HEK293 (cell line): ENCODE data around the gene PNMA6F.

ENCODE experiments used
- HOXA7 ChIP-seq: sonication (generic); formaldehyde crosslinking; IDR thresholded peaks from 2 replicates; pipeline ENCODE4 v1.8.1; 2022; ENCODE audit warnings: missing genetic modification reagents, borderline replicate concordance
- HOXC10 ChIP-seq: sonication (generic); formaldehyde crosslinking; IDR thresholded peaks from 2 replicates; pipeline ENCODE4 v1.8.1; 2023; ENCODE audit warnings: mild to moderate bottlenecking, missing genetic modification reagents
- KLF16 ChIP-seq: fragments of 450-650 bp; formaldehyde crosslinking; IDR thresholded peaks from 2 replicates; pipeline ENCODE4 v1.5.1; 2017; ENCODE audit warnings: missing biosample characterization, missing genetic modification characterization
- TCF7L2 ChIP-seq: IDR thresholded peaks from 2 replicates; pipeline ENCODE4 v1.6.1; 2011; ENCODE audit warnings: low read depth, mild to moderate bottlenecking, inconsistent platforms, low read length, moderate library complexity, borderline replicate concordance
- YY1 ChIP-seq: fragments of 450-650 bp; formaldehyde crosslinking; IDR thresholded peaks from 2 replicates; pipeline ENCODE4 v1.5.1; 2018; ENCODE audit warnings: missing biosample characterization, missing genetic modification characterization
- ZNF23 ChIP-seq: fragments of 450-650 bp; formaldehyde crosslinking; IDR thresholded peaks from 2 replicates; pipeline ENCODE4 v1.5.1; 2016; ENCODE audit warnings: missing biosample characterization, missing genetic modification characterization, borderline replicate concordance
- ZNF311 ChIP-seq: fragments of 450-650 bp; formaldehyde crosslinking; IDR thresholded peaks from 2 replicates; pipeline ENCODE4 v1.5.1; 2017; ENCODE audit warnings: missing biosample characterization, missing genetic modification characterization, borderline replicate concordance
- ZNF776 ChIP-seq: fragments of 450-650 bp; formaldehyde crosslinking; IDR thresholded peaks from 2 replicates; pipeline ENCODE4 v1.5.0; 2017; ENCODE audit warnings: missing biosample characterization, missing genetic modification characterization, borderline replicate concordance
- TF ChIP-seq, protein P1 (sequence below): fragments of 450-650 bp; formaldehyde crosslinking; IDR thresholded peaks from 2 replicates; pipeline ENCODE4 v1.5.1; 2016; ENCODE audit warnings: missing biosample characterization, missing genetic modification characterization
- TF ChIP-seq, protein P2 (sequence below): fragments of 450-650 bp; formaldehyde crosslinking; IDR thresholded peaks from 2 replicates; pipeline ENCODE4 v1.5.1; 2016; ENCODE audit warnings: missing biosample characterization, missing genetic modification characterization, borderline replicate concordance
- TF ChIP-seq, protein P3 (sequence below): fragments of 450-650 bp; formaldehyde crosslinking; IDR thresholded peaks from 2 replicates; pipeline ENCODE4 v1.5.1; 2016; ENCODE audit warnings: missing biosample characterization, missing genetic modification characterization
- TF ChIP-seq, protein P4 (sequence below): IDR thresholded peaks from 2 replicates; pipeline ENCODE4 v1.6.1; 2011; ENCODE audit warnings: mild to moderate bottlenecking, low read depth, low read length, borderline replicate concordance

- TF ChIP-seq TCF7L2 (no peak), HOXA7 (no peak), ZNF23 (no peak), KLF16 (tag by site-specific recombination) (no peak), YY1 (no peak), HOXC10 (no peak), ZNF776 (tag by site-specific recombination) (no peak), ZNF311 (tag by site-specific recombination) (no peak)
- TF ChIP-seq, protein P1, sequence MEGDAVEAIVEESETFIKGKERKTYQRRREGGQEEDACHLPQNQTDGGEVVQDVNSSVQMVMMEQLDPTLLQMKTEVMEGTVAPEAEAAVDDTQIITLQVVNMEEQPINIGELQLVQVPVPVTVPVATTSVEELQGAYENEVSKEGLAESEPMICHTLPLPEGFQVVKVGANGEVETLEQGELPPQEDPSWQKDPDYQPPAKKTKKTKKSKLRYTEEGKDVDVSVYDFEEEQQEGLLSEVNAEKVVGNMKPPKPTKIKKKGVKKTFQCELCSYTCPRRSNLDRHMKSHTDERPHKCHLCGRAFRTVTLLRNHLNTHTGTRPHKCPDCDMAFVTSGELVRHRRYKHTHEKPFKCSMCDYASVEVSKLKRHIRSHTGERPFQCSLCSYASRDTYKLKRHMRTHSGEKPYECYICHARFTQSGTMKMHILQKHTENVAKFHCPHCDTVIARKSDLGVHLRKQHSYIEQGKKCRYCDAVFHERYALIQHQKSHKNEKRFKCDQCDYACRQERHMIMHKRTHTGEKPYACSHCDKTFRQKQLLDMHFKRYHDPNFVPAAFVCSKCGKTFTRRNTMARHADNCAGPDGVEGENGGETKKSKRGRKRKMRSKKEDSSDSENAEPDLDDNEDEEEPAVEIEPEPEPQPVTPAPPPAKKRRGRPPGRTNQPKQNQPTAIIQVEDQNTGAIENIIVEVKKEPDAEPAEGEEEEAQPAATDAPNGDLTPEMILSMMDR (tag by site-specific recombination), result no peak
- TF ChIP-seq, protein P2, sequence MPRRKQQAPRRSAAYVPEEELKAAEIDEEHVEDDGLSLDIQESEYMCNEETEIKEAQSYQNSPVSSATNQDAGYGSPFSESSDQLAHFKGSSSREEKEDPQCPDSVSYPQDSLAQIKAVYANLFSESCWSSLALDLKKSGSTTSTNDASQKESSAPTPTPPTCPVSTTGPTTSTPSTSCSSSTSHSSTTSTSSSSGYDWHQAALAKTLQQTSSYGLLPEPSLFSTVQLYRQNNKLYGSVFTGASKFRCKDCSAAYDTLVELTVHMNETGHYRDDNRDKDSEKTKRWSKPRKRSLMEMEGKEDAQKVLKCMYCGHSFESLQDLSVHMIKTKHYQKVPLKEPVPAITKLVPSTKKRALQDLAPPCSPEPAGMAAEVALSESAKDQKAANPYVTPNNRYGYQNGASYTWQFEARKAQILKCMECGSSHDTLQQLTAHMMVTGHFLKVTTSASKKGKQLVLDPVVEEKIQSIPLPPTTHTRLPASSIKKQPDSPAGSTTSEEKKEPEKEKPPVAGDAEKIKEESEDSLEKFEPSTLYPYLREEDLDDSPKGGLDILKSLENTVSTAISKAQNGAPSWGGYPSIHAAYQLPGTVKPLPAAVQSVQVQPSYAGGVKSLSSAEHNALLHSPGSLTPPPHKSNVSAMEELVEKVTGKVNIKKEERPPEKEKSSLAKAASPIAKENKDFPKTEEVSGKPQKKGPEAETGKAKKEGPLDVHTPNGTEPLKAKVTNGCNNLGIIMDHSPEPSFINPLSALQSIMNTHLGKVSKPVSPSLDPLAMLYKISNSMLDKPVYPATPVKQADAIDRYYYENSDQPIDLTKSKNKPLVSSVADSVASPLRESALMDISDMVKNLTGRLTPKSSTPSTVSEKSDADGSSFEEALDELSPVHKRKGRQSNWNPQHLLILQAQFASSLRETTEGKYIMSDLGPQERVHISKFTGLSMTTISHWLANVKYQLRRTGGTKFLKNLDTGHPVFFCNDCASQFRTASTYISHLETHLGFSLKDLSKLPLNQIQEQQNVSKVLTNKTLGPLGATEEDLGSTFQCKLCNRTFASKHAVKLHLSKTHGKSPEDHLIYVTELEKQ (tag by site-specific recombination), result no peak
- TF ChIP-seq, protein P3, sequence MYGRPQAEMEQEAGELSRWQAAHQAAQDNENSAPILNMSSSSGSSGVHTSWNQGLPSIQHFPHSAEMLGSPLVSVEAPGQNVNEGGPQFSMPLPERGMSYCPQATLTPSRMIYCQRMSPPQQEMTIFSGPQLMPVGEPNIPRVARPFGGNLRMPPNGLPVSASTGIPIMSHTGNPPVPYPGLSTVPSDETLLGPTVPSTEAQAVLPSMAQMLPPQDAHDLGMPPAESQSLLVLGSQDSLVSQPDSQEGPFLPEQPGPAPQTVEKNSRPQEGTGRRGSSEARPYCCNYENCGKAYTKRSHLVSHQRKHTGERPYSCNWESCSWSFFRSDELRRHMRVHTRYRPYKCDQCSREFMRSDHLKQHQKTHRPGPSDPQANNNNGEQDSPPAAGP (tag by site-specific recombination), result no peak
- TF ChIP-seq, protein P4, sequence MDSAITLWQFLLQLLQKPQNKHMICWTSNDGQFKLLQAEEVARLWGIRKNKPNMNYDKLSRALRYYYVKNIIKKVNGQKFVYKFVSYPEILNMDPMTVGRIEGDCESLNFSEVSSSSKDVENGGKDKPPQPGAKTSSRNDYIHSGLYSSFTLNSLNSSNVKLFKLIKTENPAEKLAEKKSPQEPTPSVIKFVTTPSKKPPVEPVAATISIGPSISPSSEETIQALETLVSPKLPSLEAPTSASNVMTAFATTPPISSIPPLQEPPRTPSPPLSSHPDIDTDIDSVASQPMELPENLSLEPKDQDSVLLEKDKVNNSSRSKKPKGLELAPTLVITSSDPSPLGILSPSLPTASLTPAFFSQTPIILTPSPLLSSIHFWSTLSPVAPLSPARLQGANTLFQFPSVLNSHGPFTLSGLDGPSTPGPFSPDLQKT, result no peak
Observed at GRCh38 chrX:153299855-153300254, 21.7 kb downstream of the PNMA6F start.
